HepG2 (cell line): ENCODE measurements around the gene NUDCD3.

Source experiments
- RBM22 ChIP-seq: fragments of 200-400 bp; formaldehyde crosslinking; optimal IDR thresholded peaks from 2 replicates; pipeline ENCODE3; 2017; ENCODE audit warnings: mild to moderate bottlenecking, low read length, moderate library complexity
- TF ChIP-seq, protein P1 (sequence below): sonication (generic); formaldehyde crosslinking; IDR thresholded peaks from 2 replicates; pipeline ENCODE4 v1.5.0; 2020; ENCODE audit warnings: mild to moderate bottlenecking, missing genetic modification reagents, moderate library complexity
- TF ChIP-seq, protein P2 (sequence below): sonication (generic); formaldehyde crosslinking; IDR thresholded peaks from 2 replicates; pipeline ENCODE4 v1.8.1; 2023; ENCODE audit warnings: mild to moderate bottlenecking, inconsistent platforms, moderate library complexity, missing genetic modification reagents, borderline replicate concordance

DNA sequence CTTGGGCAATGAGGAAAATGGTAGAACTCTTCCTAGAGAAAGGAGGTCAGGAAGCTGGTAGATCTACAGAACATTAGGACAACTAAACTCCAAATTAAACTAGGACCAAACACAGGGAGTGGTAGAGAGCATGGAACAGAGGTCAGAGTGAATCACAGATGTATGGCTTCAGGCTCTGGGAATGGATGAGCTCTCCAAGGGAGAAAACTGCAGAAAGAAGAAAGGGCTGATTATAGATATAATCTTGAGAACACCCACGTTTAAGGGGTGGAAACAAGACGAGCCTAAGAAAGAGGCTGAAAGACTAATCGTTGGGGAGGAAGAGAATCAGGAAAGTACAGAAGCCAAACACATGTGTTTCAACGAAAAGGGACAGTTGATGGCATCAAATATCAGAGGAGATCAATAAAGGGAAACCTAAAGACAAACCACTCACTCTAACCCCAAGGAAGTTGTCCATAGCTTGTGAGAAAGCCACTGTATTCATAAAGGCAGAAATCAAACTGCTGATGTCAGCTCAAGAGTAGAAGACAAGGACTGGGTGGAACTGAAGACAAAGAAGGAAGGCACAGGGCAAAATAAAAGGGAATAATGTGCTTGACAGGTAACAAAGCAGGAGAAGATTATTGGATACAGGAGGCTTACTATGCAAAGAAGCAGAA, 41.4 kb downstream of the NUDCD3 start:
- no peak for TF ChIP-seq RBM22
- TF ChIP-seq, protein P1, sequence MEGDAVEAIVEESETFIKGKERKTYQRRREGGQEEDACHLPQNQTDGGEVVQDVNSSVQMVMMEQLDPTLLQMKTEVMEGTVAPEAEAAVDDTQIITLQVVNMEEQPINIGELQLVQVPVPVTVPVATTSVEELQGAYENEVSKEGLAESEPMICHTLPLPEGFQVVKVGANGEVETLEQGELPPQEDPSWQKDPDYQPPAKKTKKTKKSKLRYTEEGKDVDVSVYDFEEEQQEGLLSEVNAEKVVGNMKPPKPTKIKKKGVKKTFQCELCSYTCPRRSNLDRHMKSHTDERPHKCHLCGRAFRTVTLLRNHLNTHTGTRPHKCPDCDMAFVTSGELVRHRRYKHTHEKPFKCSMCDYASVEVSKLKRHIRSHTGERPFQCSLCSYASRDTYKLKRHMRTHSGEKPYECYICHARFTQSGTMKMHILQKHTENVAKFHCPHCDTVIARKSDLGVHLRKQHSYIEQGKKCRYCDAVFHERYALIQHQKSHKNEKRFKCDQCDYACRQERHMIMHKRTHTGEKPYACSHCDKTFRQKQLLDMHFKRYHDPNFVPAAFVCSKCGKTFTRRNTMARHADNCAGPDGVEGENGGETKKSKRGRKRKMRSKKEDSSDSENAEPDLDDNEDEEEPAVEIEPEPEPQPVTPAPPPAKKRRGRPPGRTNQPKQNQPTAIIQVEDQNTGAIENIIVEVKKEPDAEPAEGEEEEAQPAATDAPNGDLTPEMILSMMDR (CRISPR knock-in tag), result no peak
- TF ChIP-seq, protein P2, sequence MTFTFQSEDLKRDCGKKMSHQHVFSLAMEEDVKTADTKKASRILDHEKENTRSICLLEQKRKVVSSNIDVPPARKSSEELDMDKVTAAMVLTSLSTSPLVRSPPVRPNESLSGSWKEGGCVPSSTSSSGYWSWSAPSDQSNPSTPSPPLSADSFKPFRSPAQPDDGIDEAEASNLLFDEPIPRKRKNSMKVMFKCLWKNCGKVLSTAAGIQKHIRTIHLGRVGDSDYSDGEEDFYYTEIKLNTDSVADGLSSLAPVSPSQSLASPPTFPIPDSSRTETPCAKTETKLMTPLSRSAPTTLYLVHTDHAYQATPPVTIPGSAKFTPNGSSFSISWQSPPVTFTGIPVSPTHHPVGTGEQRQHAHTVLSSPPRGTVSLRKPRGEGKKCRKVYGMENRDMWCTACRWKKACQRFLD, result no peak
